Activated CD8-positive, alpha-beta T cell treated with anti-CD3 and anti-CD28 coated beads for 36 hours (primary cell): ENCODE data around the gene NAT14. TPM values are rescaled to one million over a fixed set of nuclear protein-coding genes. Genes with fewer than 3 reads are reported as not detected.

Experiments used
- ATAC-seq: fragments of 200-7000 bp; cut with Tn5 transposase; one replicate; pipeline ENCODE4 v1.10.0; 2021; ENCODE audit warnings: mild to moderate bottlenecking, moderate library complexity
- CTCF ChIA-PET: fragments of 350-600 bp; sonication (Branson Sonifier 250); formaldehyde crosslinking; loops from one replicate; lab custom pipeline; 2021; ENCODE audit warnings: antibody characterized with exemption; lab: Charles Lee
- POLR2A ChIA-PET: fragments of 350-600 bp; sonication (Branson Sonifier 250); formaldehyde crosslinking; loops from one replicate; lab custom pipeline; 2021; ENCODE audit warnings: antibody characterized with exemption; lab: Charles Lee
- DNase-seq: peaks from one replicate; pipeline ENCODE4 v3.0.0-alpha.2; 2020
- H3K27ac Mint-ChIP-seq: one replicate; pipeline ENCODE4 v1.8.0; 2021; ENCODE audit warnings: mild to moderate bottlenecking, mixed read lengths
- H3K27me3 Mint-ChIP-seq: one replicate; pipeline ENCODE4 v1.8.0; 2021; ENCODE audit warnings: mixed read lengths
- H3K36me3 Mint-ChIP-seq: one replicate; pipeline ENCODE4 v1.8.0; 2021; ENCODE audit warnings: low read depth, mixed read lengths
- H3K4me1 Mint-ChIP-seq: one replicate; pipeline ENCODE4 v1.8.0; 2021; ENCODE audit warnings: low read depth, mixed read lengths
- H3K4me3 Mint-ChIP-seq: one replicate; pipeline ENCODE4 v1.8.0; 2021; ENCODE audit warnings: mild to moderate bottlenecking, moderate library complexity, mixed read lengths
- H3K9me3 Mint-ChIP-seq: one replicate; pipeline ENCODE4 v1.8.0; 2021; ENCODE audit warnings: mixed read lengths
- CTCF ChIP-seq: fragments of 200-600 bp; IDR thresholded peaks from one replicate; pipeline ENCODE4 v1.8.0; 2022; ENCODE audit warnings: antibody characterized with exemption, mild to moderate bottlenecking
- intact Hi-C: fragments of 100-400 bp; cut with micrococcal nuclease; formaldehyde crosslinking; loops from one replicate; pipeline ENCODE4 v1.10.0; 2022
- total RNA-seq, 2 experiments: library from RNA; stranded (reverse); gene quantifications; one replicate each; pipeline ENCODE4 v1.2.3, GENCODE V29; 2021

The NAT14 gene
- total RNA-seq, 2 experiments from 2014 or later = 18.9 to 19.9 TPM

- no peak for TF ChIP-seq CTCF
- Mint-ChIP-seq H3K4me1 (peaks cover 12% of the 10 kb centered on the region), H3K27ac (no peak overlapping the region), H3K27me3 (peaks cover 4% of the 10 kb centered on the region), H3K9me3 (no peaks in the 10 kb centered on the region), H3K36me3 (no peaks in the 10 kb centered on the region), H3K4me3 (no peak overlapping the region)
- intact Hi-C loops = no loop called here
- DNase-seq = no peak
- POLR2A ChIA-PET = interaction anchor here (0.6 to 1.2 kb wide), 2 partner anchors 12 to 644 kb away, joined by 3 read pairs; no protein-coding TSS in a partner anchor
- CTCF ChIA-PET = interaction anchor here (1.5 kb wide), 1 partner anchor 30 kb away, joined by 6 read pairs; no protein-coding TSS in a partner anchor
- ATAC-seq = no peak
These were observed 12.8 kb downstream of the NAT14 start for GRCh38 chr19:55497763-55498162.

- POLR2A ChIA-PET = interaction anchor here (0.6 to 1.2 kb wide), 2 partner anchors 13 to 644 kb away, joined by 3 read pairs; no protein-coding TSS in a partner anchor
- no peak for TF ChIP-seq CTCF
- H3K36me3 Mint-ChIP-seq = peaks cover 2% of the 10 kb centered on the region
- H3K27me3 Mint-ChIP-seq = no peaks in the 10 kb centered on the region
- DNase-seq = no peak
- peaks cover 3% of the 10 kb centered on the region for H3K9me3 Mint-ChIP-seq
- intact Hi-C loops = no loop called here
- H3K4me3 Mint-ChIP-seq = no peak overlapping the region
- peaks cover 17% of the 10 kb centered on the region for H3K4me1 Mint-ChIP-seq
- ATAC-seq = no peak
- H3K27ac Mint-ChIP-seq = no peak overlapping the region
- CTCF ChIA-PET = interaction anchor here (0.8 to 1.5 kb wide), 3 partner anchors 12 to 133 kb away, joined by 3 to 6 read pairs (median 5); no protein-coding TSS in a partner anchor
These were observed 13.4 kb downstream of the NAT14 start for GRCh38 chr19:55498246-55498840.

GRCh38 chr19:55500368-55500952, 15.5 kb downstream of the NAT14 start:
- POLR2A ChIA-PET = interaction anchor here (1.1 kb wide), 1 partner anchor 14 kb away, joined by 3 read pairs; no protein-coding TSS in a partner anchor
- Mint-ChIP-seq H3K4me1 (peaks cover 23% of the 10 kb centered on the region), H3K27ac (no peak overlapping the region), H3K4me3 (no peak overlapping the region), H3K9me3 (peaks cover 3% of the 10 kb centered on the region), H3K27me3 (no peaks in the 10 kb centered on the region), H3K36me3 (peaks cover 2% of the 10 kb centered on the region)
- DNase-seq (no peak), ATAC-seq (no peak)
- TF ChIP-seq CTCF = no peak
- intact Hi-C loops = loop anchor here (5.0 kb wide), 1 partner anchor 33 kb away; no protein-coding TSS in a partner anchor
- CTCF ChIA-PET = interaction anchor here (1.2 to 1.3 kb wide), 2 partner anchors 33 to 131 kb away, joined by 5 to 11 read pairs; no protein-coding TSS in a partner anchor

GRCh38 chr19:55502197-55502952, 17.4 kb downstream of the NAT14 start:
- Mint-ChIP-seq H3K4me3 (peak overlapping the region; percentile 2), H3K36me3 (peaks cover 2% of the 10 kb centered on the region), H3K4me1 (peaks cover 23% of the 10 kb centered on the region), H3K27me3 (no peaks in the 10 kb centered on the region), H3K9me3 (peaks cover 3% of the 10 kb centered on the region), H3K27ac (no peak overlapping the region)
- DNase-seq (no peak), ATAC-seq (no peak)
- POLR2A ChIA-PET = interaction anchor here (1.2 kb wide), 1 partner anchor 39 kb away, joined by 3 read pairs; no protein-coding TSS in a partner anchor
- no peak for TF ChIP-seq CTCF
- CTCF ChIA-PET = interaction anchor here (1.1 to 3.1 kb wide), 5 partner anchors 8 to 414 kb away, joined by 3 to 77 read pairs (median 17); no protein-coding TSS in a partner anchor
- intact Hi-C loops = loop anchor here (5.0 kb wide), 1 partner anchor 35 kb away; no protein-coding TSS in a partner anchor
